ENCODE results near the gene DCST1. TPM values are rescaled to one million over a fixed set of nuclear protein-coding genes. Genes with fewer than 3 reads are reported as not detected.
A peak's percentile ranks its signal among the peaks of the same experiment; 100 is the strongest.

The DCST1 gene
- polyA plus RNA-seq, 3 donors = 0.05 TPM; not detected in 2

GRCh38 chr1:154987326-154987725 is 46.3 kb upstream of the DCST1 start:
- intact Hi-C loops (cut with micrococcal nuclease) = no loop called here
- Histone ChIP-seq H2AFZ (ENCODE audit: insufficient read depth, low read depth, low read length, poor library complexity, severe bottlenecking) (no peak overlapping the region), H3K27ac (ENCODE audit: low read depth in 1 of 2, low read length in 2 of 2) (no peak overlapping the region), H3K27me3 (ENCODE audit: control insufficient read depth in 2 of 2, insufficient read depth in 2 of 2, low read length in 2 of 2) (no peaks in the 10 kb centered on the region), H3K36me3 (replicated peaks in 1 of 2; ENCODE audit: control insufficient read depth in 1 of 2, insufficient read depth in 2 of 2, low read length in 2 of 2) (peaks cover 30 to 38% of the 10 kb centered on the region in 2 donors), H3K9me3 (replicated peaks in 1 of 2; ENCODE audit: control insufficient read depth in 1 of 2, insufficient read depth in 1 of 2, low read length in 2 of 2) (no peaks in the 10 kb centered on the region), H4K20me1 (ENCODE audit: insufficient read depth, low read length) (peaks cover 37% of the 10 kb centered on the region), H3K4me3 (replicated peaks in 1 of 3; ENCODE audit: low read depth in 2 of 3, low read length in 3 of 3) (no peak overlapping the region), H3K4me1 (ENCODE audit: control insufficient read depth in 1 of 2, insufficient read depth in 2 of 2, low read length in 2 of 2) (peaks cover 18 to 26% of the 10 kb centered on the region in 2 donors), H3K79me2 (ENCODE audit: insufficient read depth, low read length) (peaks cover 56% of the 10 kb centered on the region), H3K9ac (ENCODE audit: insufficient read depth, low read length, poor library complexity, severe bottlenecking) (no peak overlapping the region), H3K4me2 (replicated peaks; ENCODE audit: extremely low read depth, low read length, poor library complexity, severe bottlenecking) (no peak overlapping the region)
- 33% methylated on average over 4 of the region's 6 CpGs for WGBS (ENCODE audit: insufficient coverage)
- peaks cover 0 to 2% (median 0%) of the 10 kb centered on the region in 7 donors for H3K9me3 Mint-ChIP-seq
- no peaks in the 10 kb centered on the region for H3K27me3 Mint-ChIP-seq (ENCODE audit: low read depth in 3 of 3)
- TF ChIP-seq CTCF (IDR thresholded peaks at IDR 0.05) = no peak
- H3K4me1 Mint-ChIP-seq = peaks cover 17% of the 10 kb centered on the region
- DNase-seq = no peak
- peaks cover 28 to 46% of the 10 kb centered on the region in 2 donors for H3K36me3 Mint-ChIP-seq
- H3K27ac Mint-ChIP-seq = peak overlapping the region in 3 of 7 donors; percentile 37 to 74 (median 50)
- no peak overlapping the region for H3K4me3 Mint-ChIP-seq

- no peaks in the 10 kb centered on the region for H3K9me3 ChIP-seq (replicated peaks in 1 of 2; ENCODE audit: control insufficient read depth in 1 of 2, insufficient read depth in 1 of 2, low read length in 2 of 2)
- Mint-ChIP-seq H3K27me3 (ENCODE audit: low read depth in 3 of 3) (no peaks in the 10 kb centered on the region), H3K27ac (peak overlapping the region in 3 of 7 donors; percentile 50 to 67 (median 66)), H3K4me3 (no peak overlapping the region), H3K36me3 (peaks cover 31 to 49% of the 10 kb centered on the region in 2 donors), H3K4me1 (peaks cover 22% of the 10 kb centered on the region), H3K9me3 (peaks cover 0 to 2% (median 0%) of the 10 kb centered on the region in 7 donors)
- WGBS (ENCODE audit: insufficient coverage) = 97% methylated on average over 11 of the region's 17 CpGs
- H3K4me2 ChIP-seq (replicated peaks; ENCODE audit: extremely low read depth, low read length, poor library complexity, severe bottlenecking) = no peak overlapping the region
- H3K27ac ChIP-seq (ENCODE audit: low read depth in 1 of 2, low read length in 2 of 2) = no peak overlapping the region
- H3K27me3 ChIP-seq (ENCODE audit: control insufficient read depth in 2 of 2, insufficient read depth in 2 of 2, low read length in 2 of 2) = no peaks in the 10 kb centered on the region
- peaks cover 54% of the 10 kb centered on the region for H3K79me2 ChIP-seq (ENCODE audit: insufficient read depth, low read length)
- H3K36me3 ChIP-seq (replicated peaks in 1 of 2; ENCODE audit: control insufficient read depth in 1 of 2, insufficient read depth in 2 of 2, low read length in 2 of 2) = peaks cover 30 to 38% of the 10 kb centered on the region in 2 donors
- no peak overlapping the region for H3K9ac ChIP-seq (ENCODE audit: insufficient read depth, low read length, poor library complexity, severe bottlenecking)
- no peak for TF ChIP-seq CTCF (IDR thresholded peaks at IDR 0.05)
- H4K20me1 ChIP-seq (ENCODE audit: insufficient read depth, low read length) = peaks cover 37% of the 10 kb centered on the region
- intact Hi-C loops (cut with micrococcal nuclease) = no loop called here
- peaks cover 13 to 20% of the 10 kb centered on the region in 2 donors for H3K4me1 ChIP-seq (ENCODE audit: control insufficient read depth in 1 of 2, insufficient read depth in 2 of 2, low read length in 2 of 2)
- H3K4me3 ChIP-seq (replicated peaks in 1 of 3; ENCODE audit: low read depth in 2 of 3, low read length in 3 of 3) = no peak overlapping the region
- H2AFZ ChIP-seq (ENCODE audit: insufficient read depth, low read depth, low read length, poor library complexity, severe bottlenecking) = no peak overlapping the region
- DNase-seq = no peak
Measured at GRCh38 chr1:154988058-154988954, 45.3 kb upstream of the DCST1 start.

Data from CD14-positive monocyte (primary cell).